WTC11 (cell line): ENCODE results near the gene FRAT1. TPM values are rescaled to one million over a fixed set of nuclear protein-coding genes. Genes with fewer than 3 reads are reported as not detected.

ENCODE experiments used
- ATAC-seq: fragments of 200-7000 bp; cut with Tn5 transposase; 2 replicates; pipeline ENCODE4 v1.10.0; 2021; ENCODE audit warnings: mild to moderate bottlenecking, moderate library complexity
- CTCF ChIA-PET: fragments of 300-600 bp; sonication (Branson Sonifier 250); formaldehyde crosslinking; loops from one replicate; lab custom pipeline; 2021; ENCODE audit warnings: antibody characterized with exemption; lab: Charles Lee
- POLR2A ChIA-PET: fragments of 350-600 bp; sonication (Branson Sonifier 250); formaldehyde crosslinking; loops from one replicate; lab custom pipeline; 2021; ENCODE audit warnings: antibody characterized with exemption; lab: Charles Lee
- DNase-seq: peaks from one replicate; pipeline ENCODE4 v3.0.0; 2021; ENCODE audit warnings: low spot score
- H3K27ac Mint-ChIP-seq: 2 replicates; pipeline ENCODE4 v1.8.0; 2021; ENCODE audit warnings: mixed read lengths
- H3K27me3 Mint-ChIP-seq: 2 replicates; pipeline ENCODE4 v1.8.0; 2021; ENCODE audit warnings: low read depth, mild to moderate bottlenecking, moderate library complexity, mixed read lengths
- H3K36me3 Mint-ChIP-seq: 2 replicates; pipeline ENCODE4 v1.8.0; 2021; ENCODE audit warnings: mixed read lengths
- H3K4me1 Mint-ChIP-seq: 2 replicates; pipeline ENCODE4 v1.8.0; 2022; ENCODE audit warnings: mixed read lengths
- H3K4me3 Mint-ChIP-seq: 2 replicates; pipeline ENCODE4 v1.8.0; 2021; ENCODE audit warnings: mild to moderate bottlenecking, moderate library complexity, mixed read lengths
- H3K9me3 Mint-ChIP-seq: 2 replicates; pipeline ENCODE4 v1.8.0; 2021; ENCODE audit warnings: mixed read lengths
- ATF2 ChIP-seq: sonication (generic); formaldehyde crosslinking; IDR thresholded peaks from 2 replicates; pipeline ENCODE4 v1.8.1; 2022; ENCODE audit warnings: low read depth, missing genetic modification reagents, borderline replicate concordance
- FOXJ3 ChIP-seq: sonication (generic); formaldehyde crosslinking; IDR thresholded peaks from 2 replicates; pipeline ENCODE4 v1.9.0; 2021; ENCODE audit warnings: missing genetic modification reagents, mild to moderate bottlenecking, borderline replicate concordance
- FOXP1 ChIP-seq: sonication (generic); formaldehyde crosslinking; IDR thresholded peaks from 2 replicates; pipeline ENCODE4 v1.8.0; 2022; ENCODE audit warnings: missing genetic modification reagents, mild to moderate bottlenecking, moderate library complexity, borderline replicate concordance
- GABPB1 ChIP-seq: sonication (generic); formaldehyde crosslinking; IDR thresholded peaks from 2 replicates; pipeline ENCODE4 v1.8.1; 2023; ENCODE audit warnings: mild to moderate bottlenecking, missing genetic modification reagents
- GTF2I ChIP-seq: fragments of 250-450 bp; sonication (Bioruptor Pico); conservative IDR thresholded peaks from 2 replicates; pipeline ENCODE4 v1.4.0; 2021; ENCODE audit warnings: mild to moderate bottlenecking
- MYBL2 ChIP-seq: sonication (generic); formaldehyde crosslinking; IDR thresholded peaks from 2 replicates; pipeline ENCODE4 v1.8.1; 2023; ENCODE audit warnings: mild to moderate bottlenecking, moderate library complexity, missing genetic modification reagents
- NFATC4 ChIP-seq: fragments of 250-450 bp; sonication (Bioruptor Pico); IDR thresholded peaks from 2 replicates; pipeline ENCODE4 v1.9.0; 2021; ENCODE audit warnings: mild to moderate bottlenecking
- OVOL2 ChIP-seq: fragments of 250-450 bp; sonication (Bioruptor Pico); IDR thresholded peaks from 2 replicates; pipeline ENCODE4 v1.9.0; 2021; ENCODE audit warnings: mild to moderate bottlenecking, borderline replicate concordance
- PRDM15 ChIP-seq: sonication (generic); formaldehyde crosslinking; IDR thresholded peaks from 2 replicates; pipeline ENCODE4 v1.8.0; 2022; ENCODE audit warnings: missing genetic modification reagents
- PRRX2 ChIP-seq: fragments of 250-450 bp; sonication (Bioruptor Pico); IDR thresholded peaks from 2 replicates; pipeline ENCODE4 v1.8.0; 2021; ENCODE audit warnings: mild to moderate bottlenecking
- SMAD3 ChIP-seq: sonication (generic); formaldehyde crosslinking; IDR thresholded peaks from 2 replicates; pipeline ENCODE4 v1.8.0; 2022; ENCODE audit warnings: missing genetic modification reagents, mild to moderate bottlenecking, borderline replicate concordance
- SMAD4 ChIP-seq: sonication (generic); formaldehyde crosslinking; IDR thresholded peaks from 2 replicates; pipeline ENCODE4 v1.8.0; 2022; ENCODE audit warnings: mild to moderate bottlenecking, missing genetic modification reagents
- SP1 ChIP-seq: sonication (generic); formaldehyde crosslinking; conservative IDR thresholded peaks from 2 replicates; pipeline ENCODE4 v1.8.1; 2022; ENCODE audit warnings: missing genetic modification reagents
- TEAD1 ChIP-seq: sonication (generic); formaldehyde crosslinking; IDR thresholded peaks from 2 replicates; pipeline ENCODE4 v1.8.0; 2022; ENCODE audit warnings: mild to moderate bottlenecking, missing genetic modification reagents
- USF2 ChIP-seq: sonication (generic); formaldehyde crosslinking; IDR thresholded peaks from 2 replicates; pipeline ENCODE4 v1.8.1; 2023; ENCODE audit warnings: mild to moderate bottlenecking, missing genetic modification reagents, moderate library complexity
- ZBTB21 ChIP-seq: sonication (generic); formaldehyde crosslinking; IDR thresholded peaks from 2 replicates; pipeline ENCODE4 v1.8.1; 2023; ENCODE audit warnings: mild to moderate bottlenecking, missing genetic modification reagents, borderline replicate concordance
- ZMAT4 ChIP-seq: fragments of 250-450 bp; sonication (Bioruptor Pico); IDR thresholded peaks from 2 replicates; pipeline ENCODE4 v1.9.0; 2021; ENCODE audit warnings: mild to moderate bottlenecking
- ZNF138 ChIP-seq: sonication (generic); formaldehyde crosslinking; conservative IDR thresholded peaks from 2 replicates; pipeline ENCODE4 v1.8.1; 2022; ENCODE audit warnings: mild to moderate bottlenecking, moderate library complexity, missing genetic modification reagents
- ZNF423 ChIP-seq: fragments of 250-450 bp; sonication (Bioruptor Pico); IDR thresholded peaks from 2 replicates; pipeline ENCODE4 v2.1.2; 2022; ENCODE audit warnings: mild to moderate bottlenecking, moderate library complexity
- ZNF425 ChIP-seq: fragments of 250-450 bp; sonication (Bioruptor Pico); conservative IDR thresholded peaks from 2 replicates; pipeline ENCODE4 v1.9.0; 2021; ENCODE audit warnings: mild to moderate bottlenecking
- ZNF671 ChIP-seq: fragments of 250-450 bp; sonication (Bioruptor Pico); IDR thresholded peaks from 2 replicates; pipeline ENCODE4 v1.8.0; 2021; ENCODE audit warnings: mild to moderate bottlenecking
- ZSCAN18 ChIP-seq: fragments of 250-450 bp; sonication (Bioruptor Pico); IDR thresholded peaks from 2 replicates; pipeline ENCODE4 v2.1.2; 2022; ENCODE audit warnings: mild to moderate bottlenecking, moderate library complexity
- total RNA-seq: library from RNA; stranded (reverse); gene quantifications from 3 replicates; pipeline ENCODE4 v1.2.3, GENCODE V29; 2021

Gene FRAT1
- total RNA-seq, 1 experiment from 2014 or later = 8.2 TPM

GRCh38 chr10:97358349-97358748 is 39.3 kb downstream of the FRAT1 start:
- ATAC-seq = no peak
- no peak overlapping the region for H3K27ac Mint-ChIP-seq
- H3K36me3 Mint-ChIP-seq = peaks cover 35% of the 10 kb centered on the region
- DNase-seq = no peak
- no peak overlapping the region for H3K4me3 Mint-ChIP-seq
- no peaks in the 10 kb centered on the region for H3K27me3 Mint-ChIP-seq
- H3K9me3 Mint-ChIP-seq = no peaks in the 10 kb centered on the region
- peaks cover 7% of the 10 kb centered on the region for H3K4me1 Mint-ChIP-seq
- CTCF ChIA-PET = interaction anchor here (0.8 to 1.4 kb wide), 3 partner anchors 80 to 286 kb away, joined by 4 read pairs; no protein-coding TSS in a partner anchor
- no peak for TF ChIP-seq ZNF423 (CRISPR knock-in tag)
- TF ChIP-seq SMAD4 = no peak
- no peak for TF ChIP-seq ATF2 (CRISPR knock-in tag)
- no peak for TF ChIP-seq ZSCAN18 (CRISPR knock-in tag)
- no peak for TF ChIP-seq SMAD3 (CRISPR knock-in tag)
- no peak for TF ChIP-seq NFATC4 (CRISPR knock-in tag)
- TF ChIP-seq ZNF671 (CRISPR knock-in tag) = no peak
- no peak for TF ChIP-seq ZBTB21 (CRISPR knock-in tag)
- TF ChIP-seq FOXJ3 (CRISPR knock-in tag) = no peak
- TF ChIP-seq TEAD1 (CRISPR knock-in tag) = no peak
- no peak for TF ChIP-seq ZNF138 (CRISPR knock-in tag)
- TF ChIP-seq OVOL2 = no peak
- TF ChIP-seq GABPB1 (CRISPR knock-in tag) = no peak
- TF ChIP-seq PRDM15 (CRISPR knock-in tag) = no peak
- POLR2A ChIA-PET = no interaction called here

GRCh38 chr10:97358781-97359180 is 39.7 kb downstream of the FRAT1 start:
- no peak for ATAC-seq
- H3K36me3 Mint-ChIP-seq = peaks cover 38% of the 10 kb centered on the region
- no peak overlapping the region for H3K4me3 Mint-ChIP-seq
- peaks cover 7% of the 10 kb centered on the region for H3K4me1 Mint-ChIP-seq
- POLR2A ChIA-PET = no interaction called here
- no peak for DNase-seq
- no peak for TF ChIP-seq MYBL2
- no peak for TF ChIP-seq FOXP1 (CRISPR knock-in tag)
- TF ChIP-seq GTF2I (CRISPR knock-in tag) = no peak
- TF ChIP-seq SP1 (CRISPR knock-in tag) = no peak
- no peak for TF ChIP-seq ZMAT4 (CRISPR knock-in tag)
- no peak for TF ChIP-seq ZBTB21 (CRISPR knock-in tag)
- no peak for TF ChIP-seq USF2
- TF ChIP-seq ZNF425 (CRISPR knock-in tag) = no peak
- no peak for TF ChIP-seq PRRX2
- no peaks in the 10 kb centered on the region for H3K27me3 Mint-ChIP-seq
- H3K9me3 Mint-ChIP-seq = no peaks in the 10 kb centered on the region
- CTCF ChIA-PET = interaction anchor here (0.8 to 1.4 kb wide), 2 partner anchors 80 to 148 kb away, joined by 4 read pairs; no protein-coding TSS in a partner anchor
- no peak overlapping the region for H3K27ac Mint-ChIP-seq
